Measurements from ENCODE around the gene GLS. TPM values are rescaled to one million over a fixed set of nuclear protein-coding genes. Genes with fewer than 3 reads are reported as not detected.
A peak's percentile ranks its signal among the peaks of the same experiment; 100 is the strongest.
"Not testable (repeated sequence)": the region's sequence is repeated elsewhere in the genome, so short reads cannot be mapped to it uniquely, and the experiment has no call there.

GLS gene
- 131 TPM for total RNA-seq

DNA sequence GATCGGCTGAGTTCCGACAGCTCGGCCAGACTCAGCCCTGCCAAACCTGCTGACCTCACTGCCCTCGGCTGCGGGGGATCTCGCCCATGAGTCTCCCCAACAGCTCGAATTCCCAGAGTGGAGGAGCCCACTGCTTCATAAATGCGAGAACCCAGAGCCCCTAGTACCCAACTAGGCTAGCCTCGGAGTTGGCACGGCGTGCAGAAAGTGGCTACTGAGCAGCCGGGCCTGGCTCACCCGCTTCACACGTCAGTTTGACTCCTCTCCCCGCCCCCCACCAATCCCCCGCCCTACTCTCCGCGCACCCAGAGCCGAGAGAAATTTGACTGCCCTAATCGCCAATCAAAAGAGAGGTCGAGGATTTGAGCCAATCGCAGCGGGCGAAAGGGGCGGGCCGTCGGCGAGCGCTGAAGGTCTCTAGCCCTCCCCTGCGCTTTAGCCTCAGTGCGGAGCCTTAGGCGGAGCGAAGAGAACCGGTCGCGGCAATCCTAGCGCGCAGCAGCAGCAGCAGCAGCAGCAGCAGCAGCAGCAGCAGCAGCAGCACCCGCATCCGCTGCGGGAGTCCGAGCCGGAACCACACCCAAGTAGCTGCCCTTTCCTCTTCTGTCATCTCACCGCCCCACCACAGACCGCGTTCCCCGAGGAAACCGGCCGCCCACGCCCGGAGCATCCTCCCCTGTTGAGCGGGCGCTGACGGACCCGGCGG, at the start of gene GLS:
Gene GLS (plus strand): TSS at position 444 of the 706 bp plus-strand sequence. CDS start 264 bp downstream, outside the sequence.
- peak; percentile 99 for DNase-seq

- no peak for DNase-seq
Measured at GRCh38 chr2:190831941-190832340, 48.7 kb upstream of the GLS start.

GRCh38 chr2:190834890-190835208, 45.8 kb upstream of the GLS start:
- DNase-seq, result no peak

- DNase-seq, result no peak
Measured at GRCh38 chr2:190835303-190835930, 45.2 kb upstream of the GLS start.

GRCh38 chr2:190836767-190837166, 43.9 kb upstream of the GLS start:
- DNase-seq, result no peak

DNA sequence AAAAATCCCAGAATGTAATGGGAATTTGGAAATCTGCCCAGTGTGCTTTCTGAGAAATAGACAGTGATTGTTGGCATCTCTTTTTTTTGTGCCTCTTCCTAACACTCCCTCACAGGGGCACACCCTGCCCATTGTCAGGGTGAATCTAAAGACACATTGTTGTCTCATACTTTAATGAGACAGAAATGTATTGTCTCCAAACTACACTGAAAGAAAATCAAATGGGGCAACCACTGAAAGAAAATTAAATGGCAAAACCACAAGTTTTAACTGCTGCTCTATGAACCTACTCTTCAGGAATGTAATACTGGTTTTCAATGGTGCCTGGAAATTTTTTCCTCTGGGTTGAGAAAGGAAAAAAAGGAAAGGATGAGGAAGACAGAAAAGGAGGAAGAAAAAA, 43.2 kb upstream of the GLS start:
- no peak for DNase-seq

DNA sequence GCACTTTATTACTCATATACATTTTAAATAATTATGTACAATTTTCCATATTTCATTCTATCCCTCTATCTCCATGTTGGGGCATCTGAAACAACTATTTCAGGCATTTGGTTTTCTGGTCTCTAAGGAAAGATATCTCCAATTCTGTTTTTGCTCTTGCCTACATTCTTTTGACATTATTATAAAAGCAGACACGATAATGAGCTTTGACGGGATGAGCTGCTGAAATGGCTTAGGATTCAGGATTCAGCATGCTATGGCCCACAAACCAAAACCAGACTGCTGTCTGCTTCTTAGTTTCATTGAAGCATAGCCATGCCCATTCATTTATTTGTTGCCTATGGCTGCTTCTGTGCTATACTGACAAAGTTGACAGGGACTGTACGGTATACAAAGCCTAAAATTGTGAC, 42.7 kb upstream of the GLS start:
- no peak for DNase-seq

GRCh38 chr2:190838492-190838910, 42.1 kb upstream of the GLS start:
- DNase-seq, result no peak

DNA sequence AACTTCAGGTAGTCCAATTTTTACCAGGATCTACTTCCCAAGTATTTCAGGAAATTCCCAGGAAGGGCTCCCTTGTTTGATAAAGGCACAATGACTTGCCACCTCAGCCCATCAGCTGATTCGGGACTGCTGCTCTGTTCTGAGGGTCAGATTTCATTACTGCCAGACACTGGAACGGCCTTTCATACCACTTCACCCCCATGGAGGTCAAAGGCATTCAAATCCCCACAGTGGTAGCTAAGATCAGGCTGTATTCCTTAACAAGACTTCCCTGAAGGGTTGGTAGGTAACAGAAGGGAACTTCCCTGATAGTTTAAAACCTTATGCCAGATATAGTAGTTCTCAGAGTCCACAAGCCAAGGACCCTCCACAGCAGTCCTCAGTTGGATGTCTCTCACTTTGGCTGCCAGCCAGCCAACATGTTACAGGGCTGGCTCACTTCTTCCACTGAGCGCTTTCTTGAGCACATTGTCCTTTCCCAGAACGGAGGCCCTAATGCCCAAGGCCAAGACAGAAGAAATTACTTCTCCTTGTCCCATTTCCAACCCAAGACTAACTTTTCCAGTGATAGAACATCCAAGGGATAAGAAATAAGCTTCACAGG, 40.0 kb upstream of the GLS start:
- DNase-seq, result no peak

- no peak for DNase-seq
Measured at GRCh38 chr2:190841707-190842505, 38.7 kb upstream of the GLS start.

- no peak for DNase-seq
Measured at GRCh38 chr2:190842606-190843104, 38.0 kb upstream of the GLS start.

DNA sequence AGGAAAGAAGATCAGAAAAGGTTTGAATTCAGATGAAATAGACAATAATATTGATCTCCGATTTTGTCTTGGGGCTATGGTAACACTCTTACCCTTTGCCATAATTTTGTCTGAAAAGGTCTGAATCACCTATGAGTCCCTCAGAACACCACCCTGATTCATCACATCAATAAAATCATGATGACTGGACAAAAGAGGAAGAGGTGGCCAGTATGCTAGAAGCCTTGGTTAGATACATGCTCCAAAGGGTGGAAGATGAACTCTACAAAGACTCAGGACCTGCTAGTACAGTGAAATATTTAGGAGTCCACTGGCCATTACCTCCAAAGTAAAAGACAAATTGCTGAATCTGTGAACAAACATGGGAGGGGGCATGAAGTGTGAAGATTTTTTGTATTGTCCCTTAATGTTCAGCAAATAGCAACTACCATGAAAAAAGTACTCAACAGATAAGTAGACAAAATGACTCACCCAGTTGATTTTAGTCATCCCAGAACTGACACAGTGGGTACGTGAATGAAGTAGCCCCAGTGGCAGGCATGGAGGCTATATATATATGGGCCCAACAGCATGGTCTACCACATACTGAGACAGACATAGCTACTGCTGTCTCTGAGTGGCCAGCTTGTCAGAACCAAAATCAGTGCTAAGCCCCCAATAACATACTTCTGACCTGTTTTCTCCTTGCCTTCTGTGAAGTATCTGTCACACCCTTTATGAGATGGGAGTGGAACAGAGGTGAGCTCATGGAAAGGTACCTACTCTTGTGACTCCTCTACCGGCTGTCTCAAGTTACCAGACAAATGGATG, 36.5 kb upstream of the GLS start:
- DNase-seq, result no peak

DNA sequence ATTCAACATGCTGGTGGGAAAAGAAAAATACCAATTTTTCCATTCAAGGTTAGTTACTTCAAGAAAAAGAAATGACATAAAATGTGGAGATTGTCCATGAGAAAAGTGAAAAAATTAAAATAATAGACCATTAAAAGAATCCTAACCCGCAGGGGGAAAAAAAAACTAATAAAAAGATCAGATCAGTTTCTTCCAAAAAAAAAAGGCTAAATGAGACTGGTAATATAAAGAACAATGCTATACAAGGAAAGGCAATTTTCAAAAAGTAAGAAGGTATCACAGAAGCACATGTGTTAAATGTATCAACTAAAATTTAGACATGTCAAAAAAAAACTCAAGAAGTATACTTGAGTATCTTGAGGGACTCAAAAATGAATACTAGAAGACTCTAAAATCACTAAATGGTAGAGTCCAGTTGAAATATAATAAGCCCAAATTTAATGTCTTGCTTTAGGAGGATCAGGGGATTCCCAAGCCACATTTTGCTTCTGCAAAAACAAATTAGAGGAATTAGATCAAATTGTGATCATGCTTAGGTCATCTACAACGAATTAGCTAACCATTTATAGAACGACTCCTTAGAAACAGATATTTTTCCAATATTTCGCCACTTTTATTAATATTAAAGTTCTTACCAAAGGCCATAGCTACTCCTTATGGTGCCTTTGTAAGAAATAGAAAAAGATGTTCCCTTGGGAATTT, 35.8 kb upstream of the GLS start:
- DNase-seq, result no peak

GRCh38 chr2:190846746-190847145, 33.9 kb upstream of the GLS start:
- DNase-seq, result no peak

DNA sequence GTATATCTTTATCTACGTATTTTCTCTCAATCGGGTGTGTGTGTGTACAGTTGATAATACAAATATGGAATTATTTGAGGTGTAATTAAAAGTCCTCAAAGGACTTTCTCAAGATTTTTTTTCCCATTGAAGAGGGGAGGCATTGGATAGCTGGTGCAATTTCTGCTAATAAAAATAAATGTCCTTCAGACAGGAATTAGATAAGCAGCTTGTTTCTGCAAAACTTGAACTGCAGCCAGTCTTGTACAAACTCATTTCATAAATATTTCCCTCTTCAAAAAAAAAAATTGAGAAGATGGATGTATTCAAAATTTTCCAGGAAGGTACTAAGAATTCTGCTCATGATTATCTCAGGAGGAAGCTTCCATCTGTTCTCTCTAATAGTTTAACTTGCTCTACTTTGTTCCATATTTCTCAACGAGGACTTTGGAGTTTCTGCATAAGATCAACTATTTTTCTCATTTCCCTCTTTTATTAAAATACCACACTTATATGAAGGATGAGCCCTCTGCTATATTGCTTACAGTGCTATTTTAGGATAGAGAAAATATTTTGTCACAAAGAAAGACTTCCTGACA, 33.0 kb upstream of the GLS start:
- DNase-seq, result no peak

DNA sequence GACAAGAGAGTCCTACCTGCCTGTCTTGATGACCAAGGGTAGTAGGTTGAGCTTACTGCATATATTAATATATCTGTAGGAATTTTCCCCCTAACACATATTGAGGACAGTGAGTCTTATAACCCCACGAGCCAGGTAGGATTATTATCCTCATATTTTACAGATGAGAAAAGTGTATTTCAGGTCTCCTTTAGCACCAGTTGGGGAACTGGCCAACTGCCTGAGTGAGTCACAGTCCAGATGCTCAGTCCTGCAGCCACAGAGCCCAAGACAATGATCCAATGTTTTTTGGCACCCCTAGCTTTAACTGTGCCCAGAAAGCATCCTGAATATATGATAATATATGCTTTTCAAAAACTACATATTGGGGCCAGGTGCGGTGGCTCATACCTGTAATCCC, 30.8 kb upstream of the GLS start:
- peak; percentile 27 for DNase-seq

DNA sequence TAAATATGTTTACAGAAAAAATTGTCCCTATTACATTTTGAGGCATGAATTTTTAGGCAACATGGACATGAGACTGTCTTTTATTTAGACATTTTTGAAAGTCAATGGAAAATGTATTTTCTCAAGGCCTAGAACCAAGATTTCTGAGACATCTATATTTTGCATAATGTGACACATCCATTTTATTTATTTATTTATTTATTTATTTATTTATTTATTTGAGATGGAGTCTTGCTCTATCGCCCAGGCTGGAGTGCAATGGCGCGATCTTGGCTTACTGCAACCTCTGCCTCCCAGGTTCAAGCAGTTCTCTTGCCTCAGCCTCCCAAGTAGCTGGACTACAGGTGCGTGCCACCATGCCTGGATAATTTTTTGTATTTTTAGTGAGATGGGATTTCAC, 27.6 kb upstream of the GLS start:
- not testable (repeated sequence) for DNase-seq

GRCh38 chr2:190853531-190854383, 26.9 kb upstream of the GLS start:
- DNase-seq, result no peak

GRCh38 chr2:190854726-190855125, 25.9 kb upstream of the GLS start:
- no peak for DNase-seq

GRCh38 chr2:190855245-190855644, 25.4 kb upstream of the GLS start:
- DNase-seq, result no peak

All from tongue (tissue), 2 donors.